Pons (tissue), 1 donor: ENCODE results near the gene NID2.
A peak's percentile ranks its signal among the peaks of the same experiment; 100 is the strongest.

Source experiments
- DNase-seq: peaks from one replicate; pipeline ENCODE4 v3.0.0-alpha.2; 2016; ENCODE audit warnings: low spot score

NID2 gene

DNA sequence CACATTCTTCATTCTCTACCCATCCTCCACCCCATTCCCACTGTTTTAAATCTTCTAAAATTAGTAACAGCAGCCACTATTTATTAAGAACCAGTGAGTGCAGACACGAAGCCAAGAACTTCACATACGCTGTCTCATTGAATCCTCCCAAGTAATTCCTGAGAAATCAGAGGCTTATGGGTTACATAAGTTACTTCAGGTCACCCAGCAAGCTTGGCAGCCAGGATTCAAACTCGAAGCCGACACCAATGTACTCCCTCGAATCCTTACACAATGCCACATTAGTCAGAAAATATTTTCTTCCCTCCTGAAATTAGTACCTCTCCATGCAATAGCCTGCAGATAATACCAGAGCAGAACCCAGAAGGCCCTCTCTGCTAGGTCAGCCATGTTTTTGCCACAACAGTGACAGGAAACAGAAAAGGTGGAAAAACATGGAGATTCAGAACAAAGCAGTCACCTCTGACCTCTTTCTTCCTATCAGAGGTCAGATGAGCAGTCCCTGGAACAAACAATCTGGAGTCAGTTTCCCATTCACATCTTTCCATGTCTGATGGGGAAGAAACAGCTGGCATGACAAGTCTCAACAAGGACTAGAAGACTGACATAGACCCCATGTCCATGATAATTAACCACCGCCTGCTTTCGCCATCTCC is 16.4 kb downstream of the NID2 start:
- DNase-seq = no peak

DNA sequence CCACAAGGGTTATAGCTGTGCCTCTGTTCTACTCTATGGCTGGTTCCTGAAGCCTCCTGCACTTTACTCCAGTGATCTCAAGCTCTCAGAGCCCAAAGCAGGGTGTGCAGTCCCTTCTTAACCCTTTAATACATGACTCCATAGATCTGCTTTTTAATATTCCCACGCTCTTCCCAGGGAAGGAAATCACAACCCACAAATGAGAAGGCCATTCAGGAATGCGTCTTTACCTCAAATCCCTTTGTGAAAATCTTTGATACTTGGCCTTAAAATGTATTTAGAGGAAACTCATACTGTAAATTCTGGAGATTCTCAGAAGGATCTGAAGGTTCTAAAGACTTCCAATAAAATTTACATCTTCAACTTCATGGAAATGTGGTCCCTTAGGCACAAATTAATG is 17.0 kb downstream of the NID2 start:
- DNase-seq = no peak

- DNase-seq = no peak
Observed at GRCh38 chr14:52051251-52051650, 17.6 kb downstream of the NID2 start.

DNA sequence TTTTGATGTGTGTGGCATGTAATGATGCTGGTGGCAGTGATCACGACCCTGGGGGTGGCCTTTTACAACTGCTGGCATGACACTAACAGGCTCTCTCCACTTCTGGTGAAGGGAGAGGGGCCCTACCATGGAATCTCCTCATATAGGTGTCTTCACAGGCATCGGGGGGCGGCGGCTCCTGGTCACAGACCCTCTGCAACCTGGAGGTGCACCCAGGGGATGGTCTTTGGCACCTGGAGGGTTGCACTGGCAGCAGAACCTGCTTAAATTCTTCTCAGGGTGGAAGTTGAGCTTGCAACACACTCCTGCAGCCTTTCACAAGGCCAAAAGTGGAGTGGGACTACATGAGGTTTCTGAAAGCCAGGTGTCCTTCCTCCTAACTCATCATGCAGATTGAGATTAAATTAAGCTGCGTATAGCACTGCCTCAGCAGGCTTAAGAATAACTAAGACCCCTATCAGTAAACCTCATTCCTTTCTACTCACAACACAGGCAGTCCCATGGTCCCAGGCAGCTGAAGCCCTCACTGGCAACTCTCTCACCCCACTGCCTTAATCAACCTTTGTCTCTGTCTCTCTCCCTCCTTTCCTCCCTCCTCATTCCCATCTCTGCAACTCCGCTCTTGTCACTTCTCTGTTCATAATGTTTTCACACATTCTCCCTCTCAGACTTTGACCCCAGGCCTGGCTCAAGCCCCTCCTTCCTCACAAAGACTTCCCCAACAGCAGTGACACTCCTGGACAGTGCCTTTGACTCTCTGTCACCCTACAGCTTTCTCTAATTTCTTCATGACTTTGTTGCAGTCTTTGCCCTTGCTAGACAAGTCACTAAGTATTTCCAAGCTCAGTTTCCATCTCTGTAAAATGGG is 18.9 kb downstream of the NID2 start:
- no peak for DNase-seq

GRCh38 chr14:52049271-52049670 is 19.6 kb downstream of the NID2 start:
- DNase-seq = no peak

- no peak for DNase-seq
Observed at GRCh38 chr14:52048641-52049204, 20.1 kb downstream of the NID2 start.

DNA sequence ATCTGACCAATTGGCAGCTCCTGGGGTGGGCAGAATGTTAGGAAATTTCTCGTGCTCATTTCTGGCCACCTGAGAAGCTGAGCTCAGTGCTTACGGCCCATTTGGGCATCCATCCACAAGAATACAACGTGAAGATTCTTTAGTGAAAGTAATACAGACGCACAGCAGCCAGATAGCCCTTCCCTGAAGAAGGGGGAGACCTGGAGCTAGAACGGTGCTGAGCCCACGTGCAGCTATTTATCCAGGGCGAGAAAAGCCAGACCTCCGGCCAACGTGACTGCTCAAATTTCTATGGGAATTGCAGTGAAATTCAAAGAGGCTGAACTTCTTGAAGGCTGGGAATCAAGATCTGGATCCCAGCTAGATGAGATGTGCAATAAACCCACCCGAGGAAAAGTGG is 20.7 kb downstream of the NID2 start:
- no peak for DNase-seq

- DNase-seq = no peak
Observed at GRCh38 chr14:52046376-52046917, 22.4 kb downstream of the NID2 start.

GRCh38 chr14:52044791-52045522 is 23.9 kb downstream of the NID2 start:
- DNase-seq = no peak

GRCh38 chr14:52043690-52044089 is 25.2 kb downstream of the NID2 start:
- no peak for DNase-seq

GRCh38 chr14:52042371-52043289 is 26.2 kb downstream of the NID2 start:
- no peak for DNase-seq

- no peak for DNase-seq
Observed at GRCh38 chr14:52040598-52040997, 28.3 kb downstream of the NID2 start.

- no peak for DNase-seq
Observed at GRCh38 chr14:52039124-52039815, 29.6 kb downstream of the NID2 start.

GRCh38 chr14:52033101-52033642 is 35.7 kb downstream of the NID2 start:
- no peak for DNase-seq

GRCh38 chr14:52032204-52032801 is 36.6 kb downstream of the NID2 start:
- no peak for DNase-seq

DNA sequence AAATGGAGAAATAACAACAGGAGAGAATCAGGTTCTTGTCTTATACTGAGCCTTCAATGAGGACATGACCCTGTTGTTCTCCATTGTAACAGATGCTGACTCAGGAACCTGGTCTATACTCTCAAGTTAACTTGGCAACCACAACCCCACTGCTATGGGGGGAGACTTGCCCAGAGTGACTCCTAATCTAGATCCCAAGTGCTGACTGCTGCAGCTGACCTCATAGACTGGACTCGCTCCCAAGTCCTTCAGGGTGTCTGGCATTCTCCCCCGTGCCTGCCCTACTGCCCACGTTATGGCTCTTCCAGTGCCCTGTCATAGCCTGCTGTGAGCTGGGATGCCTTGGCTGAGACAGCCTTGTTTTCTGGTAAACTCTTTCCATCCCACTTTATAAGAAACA is 37.1 kb downstream of the NID2 start:
- DNase-seq = no peak

- DNase-seq = no peak
Observed at GRCh38 chr14:52029881-52030280, 39.0 kb downstream of the NID2 start.

DNA sequence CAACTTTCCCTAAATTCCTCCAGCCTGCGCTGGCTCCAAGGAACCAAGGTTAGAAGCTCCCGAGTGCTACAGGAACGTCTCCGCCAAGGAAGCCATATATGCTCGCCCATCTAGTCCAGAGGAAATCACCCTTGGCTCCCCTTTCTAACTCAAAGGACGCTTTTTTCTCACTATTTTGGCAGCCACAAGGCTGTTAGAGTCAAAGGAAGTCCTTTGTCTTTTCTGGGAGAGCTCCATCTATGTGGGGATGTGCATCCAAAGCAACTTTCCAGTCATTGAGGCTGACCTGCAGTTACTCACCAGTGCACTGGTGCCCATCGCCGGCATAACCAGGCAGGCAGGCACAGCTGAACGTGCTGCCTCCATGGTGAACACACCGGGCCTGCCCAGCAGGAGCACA is 42.0 kb downstream of the NID2 start:
- DNase-seq = peak; percentile 94

DNA sequence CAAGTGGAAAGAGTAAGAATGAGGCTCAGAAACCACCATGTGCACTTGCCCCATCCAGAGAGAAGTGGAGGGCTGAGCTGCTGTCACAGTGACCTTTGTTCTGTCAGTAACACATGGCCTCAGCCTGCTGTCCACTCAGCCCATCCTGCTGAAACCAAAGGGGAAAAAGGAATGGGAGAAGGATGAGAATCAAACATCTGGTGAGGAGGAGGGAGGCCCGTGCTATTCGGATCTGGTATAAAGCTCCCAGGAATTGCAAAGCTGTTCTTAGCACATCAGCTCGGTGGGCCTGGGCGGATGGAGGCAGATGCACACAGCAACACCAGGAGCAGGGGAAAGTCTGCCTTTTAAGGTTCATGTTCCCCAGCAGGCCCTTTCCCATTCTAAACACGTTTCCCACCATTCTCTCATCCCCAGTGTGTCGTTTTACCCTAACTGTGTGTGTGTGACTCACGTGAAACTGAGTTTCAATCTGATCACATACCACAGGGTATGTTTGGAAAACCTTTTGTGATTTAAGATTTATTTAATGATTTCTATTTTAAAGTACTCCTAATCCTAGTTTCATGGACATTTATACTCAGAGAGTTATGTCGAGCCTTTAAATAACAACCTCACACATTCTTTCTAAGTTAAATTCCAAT is 42.7 kb downstream of the NID2 start:
- DNase-seq = peak; percentile 44
